Measurements from ENCODE around the gene PFKP.
"Not testable (repeated sequence)": the region's sequence is repeated elsewhere in the genome, so short reads cannot be mapped to it uniquely, and the experiment has no call there.

Gene PFKP

DNA sequence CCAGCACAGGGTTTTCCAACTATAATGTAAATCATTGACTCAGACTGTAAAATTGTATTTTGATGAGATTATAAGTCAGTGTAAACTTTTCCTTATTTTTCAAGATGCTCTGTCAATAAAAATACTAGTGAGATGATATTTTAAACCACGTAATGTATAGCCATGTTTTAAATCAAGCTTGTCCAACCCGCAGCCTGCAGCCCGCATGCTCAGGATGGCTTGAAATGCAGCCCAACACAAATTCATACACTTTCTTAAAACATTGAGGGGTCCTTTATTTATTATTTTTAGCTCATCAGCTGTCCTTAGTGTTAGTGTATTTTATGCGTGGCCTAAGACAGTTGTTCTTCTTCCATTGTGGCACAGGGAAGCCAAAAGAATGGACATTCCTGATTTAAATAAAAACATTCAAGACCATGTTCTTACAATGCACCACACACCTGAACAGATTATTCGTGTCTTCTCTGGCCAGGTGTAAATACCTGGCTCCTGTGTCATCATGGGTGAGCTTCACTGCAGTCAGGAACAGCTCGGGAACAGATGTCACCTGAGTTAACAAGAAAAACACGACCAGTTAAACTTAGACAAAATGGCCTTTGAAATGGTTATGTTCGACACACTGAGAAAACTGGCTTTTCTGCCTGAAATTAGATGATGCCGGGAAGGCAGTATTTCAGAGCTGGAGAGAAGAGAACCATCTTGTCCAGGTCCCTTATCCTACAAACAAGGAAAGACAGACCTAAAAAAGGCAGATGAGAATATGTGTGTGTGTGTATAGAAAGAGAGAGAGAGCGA is 99.3 kb downstream of the PFKP start:
- no peak for DNase-seq

DNA sequence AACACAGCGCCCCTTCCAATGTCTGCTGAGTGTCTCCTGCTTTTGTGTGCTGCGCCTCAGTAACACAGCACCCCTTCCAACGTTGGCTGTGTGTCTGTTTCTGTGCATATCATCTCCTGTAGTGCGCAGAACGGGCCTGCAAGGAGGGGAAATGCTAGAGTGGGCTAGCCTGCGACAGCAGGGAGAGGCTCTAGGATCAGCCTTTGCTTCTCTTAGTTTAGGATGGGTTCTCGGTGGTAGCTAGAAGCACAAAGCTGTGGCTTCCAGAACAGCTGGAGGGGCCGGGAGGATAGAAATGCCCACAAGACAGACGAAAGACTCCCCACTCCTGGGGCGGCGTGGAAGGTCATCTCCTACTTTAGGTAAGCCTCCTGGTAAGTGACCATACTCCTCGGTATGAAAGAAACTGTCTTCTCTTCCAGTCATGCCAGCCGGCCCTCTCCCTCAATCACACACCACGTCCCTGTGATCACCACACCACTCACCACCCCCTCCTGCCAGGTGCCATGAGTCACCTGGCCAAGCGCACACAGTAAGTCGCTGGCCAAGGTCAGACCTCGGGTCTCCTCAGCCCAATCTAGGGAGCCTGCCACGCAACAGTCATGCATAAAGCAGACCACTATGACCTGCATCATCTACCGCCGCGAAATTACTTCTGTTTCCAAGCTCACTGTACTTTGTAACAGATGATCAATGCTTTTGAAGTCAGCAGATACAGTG is 100.4 kb downstream of the PFKP start:
- no peak for DNase-seq

DNA sequence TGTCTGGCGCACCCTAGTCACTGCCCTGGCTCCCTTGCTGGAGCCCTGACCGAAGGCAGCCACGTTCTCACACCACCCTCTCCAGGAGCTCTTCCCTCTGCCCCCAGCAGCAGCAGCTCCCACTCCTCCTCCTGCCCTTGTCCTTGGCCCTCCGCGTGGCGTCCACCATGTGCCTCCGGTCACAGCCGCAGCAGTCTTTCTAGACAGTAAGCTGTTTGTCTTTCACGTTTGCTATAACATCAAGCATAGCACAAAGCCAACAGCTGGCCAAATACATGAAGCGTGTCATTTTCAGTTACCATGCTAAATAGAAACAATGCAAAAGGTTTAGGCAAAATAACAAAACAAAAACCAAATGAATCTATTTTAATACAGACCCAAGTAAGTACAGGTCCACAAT is 101.9 kb downstream of the PFKP start:
- DNase-seq: no peak

DNA sequence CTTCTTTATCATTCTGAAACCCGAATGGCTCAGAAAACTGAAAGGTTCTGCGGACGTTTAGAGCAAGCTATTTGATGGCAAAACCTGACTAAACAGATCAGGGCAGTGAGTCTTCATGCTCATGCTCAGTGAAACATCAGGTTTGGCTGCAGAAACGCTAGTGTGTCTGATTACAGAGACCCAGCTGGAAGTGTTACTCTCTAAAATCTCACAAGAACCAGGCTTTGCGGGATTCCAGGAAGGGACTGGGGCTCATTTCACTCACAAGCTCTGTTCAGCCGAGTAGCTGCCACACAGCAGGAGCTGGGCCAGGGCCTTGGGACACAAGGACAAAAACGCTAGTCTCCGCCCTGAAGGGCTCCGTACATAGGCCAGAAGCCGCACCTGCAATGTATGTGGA is 102.3 kb downstream of the PFKP start:
- no peak for DNase-seq

DNA sequence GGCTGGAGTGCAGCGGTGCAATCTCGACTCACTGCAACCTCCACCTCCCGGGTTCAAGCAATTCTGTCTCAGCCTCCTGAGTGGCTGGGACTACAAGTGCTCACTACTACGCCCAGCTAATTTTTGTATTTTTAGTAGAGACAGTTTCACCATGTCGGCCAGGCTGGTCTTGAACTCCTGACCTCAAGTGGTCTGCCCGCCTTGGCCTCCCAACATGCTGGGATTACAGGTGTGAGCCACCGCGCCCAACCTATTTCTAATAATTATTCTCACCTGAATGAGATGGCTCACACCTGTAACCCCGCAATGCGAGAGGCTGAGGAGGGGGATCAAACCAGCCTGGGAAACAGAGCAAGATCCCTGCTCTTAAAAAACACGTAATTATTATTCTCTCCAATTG is 104.1 kb downstream of the PFKP start:
- not testable (repeated sequence) for DNase-seq

DNA sequence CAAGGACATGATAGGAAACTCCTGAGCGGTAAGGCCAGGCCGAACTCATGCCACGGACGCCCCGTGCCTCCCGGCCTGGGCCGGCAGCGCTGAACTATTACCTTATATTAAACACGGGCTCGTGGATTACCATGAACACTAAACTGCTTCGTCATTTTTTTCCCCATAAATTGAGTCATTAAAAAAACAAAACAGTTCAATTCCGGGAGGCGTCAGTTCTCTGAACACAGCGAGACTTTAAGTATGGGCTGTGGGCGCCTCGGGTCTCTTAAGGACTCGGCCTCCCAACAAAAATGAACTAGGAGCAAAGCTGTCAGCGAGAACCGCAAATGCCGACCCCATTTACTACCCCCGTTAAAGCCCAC is 104.7 kb downstream of the PFKP start:
- DNase-seq: peak; percentile 41

DNA sequence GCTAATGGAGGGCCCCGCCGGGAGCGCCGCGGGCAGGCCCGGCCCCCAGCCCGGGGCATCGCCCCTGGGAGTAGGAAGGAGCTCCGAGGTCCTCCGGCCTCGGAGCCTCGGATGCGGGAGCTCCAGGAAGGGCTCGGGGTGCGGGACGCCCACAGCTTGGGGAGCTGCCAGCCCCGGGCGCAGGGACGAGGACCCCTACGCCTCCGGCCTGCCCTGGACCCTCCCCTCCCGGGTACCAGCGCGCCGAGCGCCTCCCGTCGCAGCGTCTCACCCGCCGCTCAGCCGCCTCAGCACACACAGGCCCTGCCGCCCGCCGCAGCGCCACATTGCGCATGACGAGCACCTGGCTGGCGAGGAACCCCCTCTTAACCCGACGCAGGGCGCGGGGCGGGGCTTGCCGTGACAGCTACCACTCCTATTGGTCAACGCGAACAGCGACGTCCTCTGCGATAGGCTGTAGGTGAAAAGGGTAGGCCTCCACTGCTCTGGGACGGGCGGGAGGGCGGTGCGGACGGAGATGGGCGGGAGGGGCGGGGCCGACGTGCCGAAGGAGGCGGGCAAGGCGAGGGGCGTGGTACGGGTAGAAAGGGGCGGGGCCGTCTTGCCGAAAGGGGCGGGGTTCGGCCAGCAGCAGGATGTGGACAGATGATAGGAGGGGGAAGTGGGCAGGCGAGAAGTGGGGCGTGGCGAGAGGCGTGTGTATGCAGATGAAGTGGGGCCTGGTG is 105.3 kb downstream of the PFKP start, which contains the start of gene PITRM1:
Gene PITRM1, minus strand, starts transcription at position 337 of the 725 bp plus-strand sequence. Its CDS starts 10 bp downstream, at position 327.
- DNase-seq: peak; percentile 98

DNA sequence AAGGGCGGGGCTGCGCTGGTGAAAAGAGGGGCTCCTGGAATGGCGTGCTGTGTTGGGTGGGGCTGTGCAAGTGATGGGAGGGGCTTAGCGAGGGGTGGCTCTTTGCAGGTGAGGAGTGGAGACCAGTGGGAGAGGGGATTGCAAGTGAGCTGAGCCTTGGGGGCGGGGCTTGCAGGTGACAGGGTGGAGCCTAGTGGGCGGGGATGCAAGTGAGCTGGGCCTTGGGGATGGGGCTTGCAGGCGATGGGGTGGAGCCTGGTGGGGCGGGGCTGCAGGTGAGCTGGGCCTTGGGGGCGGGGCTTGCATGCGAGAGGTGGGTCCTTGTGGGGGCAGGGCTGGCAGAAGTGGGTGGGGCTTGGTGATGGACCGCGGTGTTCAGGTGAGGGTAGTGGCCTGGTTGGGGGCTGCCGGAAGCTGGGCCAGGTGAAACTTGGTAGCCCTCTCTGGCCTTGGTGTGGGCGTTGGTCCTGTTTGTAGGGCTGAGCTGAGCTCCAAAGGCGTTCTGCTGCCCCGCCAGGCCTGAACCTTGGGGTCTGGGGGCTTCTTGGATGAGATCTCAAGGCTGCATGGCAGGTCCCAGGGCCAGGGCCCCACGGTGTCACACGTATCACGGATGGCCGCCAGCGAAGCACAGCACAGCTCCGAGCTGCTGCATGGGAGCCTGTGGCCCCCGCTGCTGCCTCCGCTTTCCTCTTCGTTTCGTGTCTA is 106.0 kb downstream of the PFKP start:
- DNase-seq: no peak

DNA sequence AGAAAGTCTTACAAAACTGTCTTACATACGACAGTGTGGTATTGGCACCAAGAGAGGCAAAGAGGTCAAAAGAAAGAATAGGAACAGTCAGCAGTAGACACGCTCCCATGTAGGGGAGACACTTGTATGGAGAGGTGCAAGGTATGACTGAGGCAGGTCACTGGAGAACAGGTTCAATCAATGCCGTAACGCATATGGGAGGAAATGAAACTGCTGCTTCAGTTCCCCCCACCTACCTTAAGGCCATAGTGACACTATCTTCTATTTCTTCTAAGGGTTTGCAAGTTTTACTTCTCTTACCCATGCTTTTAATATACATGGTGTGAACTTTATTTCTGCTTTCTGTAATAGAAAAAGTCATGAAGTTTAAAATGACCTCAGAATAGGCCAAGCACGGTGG is 110.7 kb downstream of the PFKP start:
- DNase-seq: no peak

DNA sequence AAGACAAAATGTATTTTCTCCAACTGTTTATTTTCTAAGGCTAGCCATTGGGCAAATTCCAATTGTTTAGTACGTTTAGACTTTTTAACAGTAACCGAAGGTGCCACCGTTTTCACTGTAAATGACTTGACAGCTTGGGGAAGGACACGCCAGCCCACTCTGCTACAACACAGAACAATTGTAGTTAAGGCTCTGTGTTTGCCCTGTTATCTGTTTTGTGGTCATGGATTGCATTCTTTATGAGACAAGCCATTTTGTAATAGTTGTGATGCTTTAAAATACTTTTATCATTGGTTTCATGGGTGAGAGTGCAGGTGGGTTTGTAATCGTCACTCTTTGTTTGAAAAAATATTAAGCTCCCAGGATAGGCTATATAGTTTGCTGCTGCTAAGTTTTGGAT is 111.8 kb downstream of the PFKP start:
- no peak for DNase-seq

DNA sequence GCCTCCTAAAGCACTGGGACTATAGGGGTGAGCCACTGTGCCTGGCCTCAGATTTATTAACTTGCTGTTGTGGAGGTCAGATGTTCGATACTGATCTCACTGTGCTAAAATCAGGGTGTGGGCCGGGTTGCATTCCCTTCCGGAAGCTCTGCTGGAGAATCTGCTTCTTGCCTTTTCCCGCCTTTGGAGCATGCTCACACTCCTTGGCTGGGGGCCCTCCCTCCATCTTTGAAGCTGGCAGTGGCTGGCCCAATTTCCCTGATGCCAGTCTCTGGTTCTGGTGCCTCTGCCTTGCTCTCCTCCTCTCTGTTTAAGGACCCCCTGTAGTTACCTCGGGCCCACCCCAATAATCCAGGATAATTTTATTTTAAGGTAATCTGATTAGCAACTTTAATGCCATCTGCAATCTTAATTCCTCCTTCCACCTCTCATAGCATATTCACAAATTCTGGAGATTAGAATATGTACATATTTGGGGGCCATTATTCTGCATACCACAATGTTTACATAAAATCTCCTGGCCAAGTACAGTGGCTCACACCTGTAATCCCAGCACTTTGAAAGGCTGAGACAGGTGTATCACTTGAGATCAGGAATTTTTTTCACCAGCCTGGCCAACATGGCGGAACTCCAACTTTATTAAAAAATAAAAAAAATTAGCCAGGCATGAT is 113.1 kb downstream of the PFKP start:
- no peak for DNase-seq

DNA sequence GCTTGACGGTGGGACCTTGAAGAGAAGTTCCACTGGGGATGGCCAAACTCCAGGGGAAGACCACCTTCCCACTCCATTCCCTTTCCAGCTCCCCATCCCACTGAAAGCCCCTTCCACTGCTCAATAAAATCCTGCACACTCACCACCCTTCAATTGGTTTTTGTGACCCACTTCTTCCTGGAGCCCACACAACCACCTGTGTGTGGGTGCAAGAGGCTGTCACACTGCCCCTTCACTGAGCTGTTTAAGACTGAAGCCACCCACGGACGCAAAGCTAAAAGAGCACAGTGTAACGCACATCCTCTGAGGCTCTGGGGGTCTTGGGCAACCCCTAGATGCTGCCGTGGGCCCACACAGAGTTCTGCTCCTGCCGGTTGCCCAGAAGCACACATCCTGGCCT is 118.0 kb downstream of the PFKP start:
- DNase-seq: no peak

DNA sequence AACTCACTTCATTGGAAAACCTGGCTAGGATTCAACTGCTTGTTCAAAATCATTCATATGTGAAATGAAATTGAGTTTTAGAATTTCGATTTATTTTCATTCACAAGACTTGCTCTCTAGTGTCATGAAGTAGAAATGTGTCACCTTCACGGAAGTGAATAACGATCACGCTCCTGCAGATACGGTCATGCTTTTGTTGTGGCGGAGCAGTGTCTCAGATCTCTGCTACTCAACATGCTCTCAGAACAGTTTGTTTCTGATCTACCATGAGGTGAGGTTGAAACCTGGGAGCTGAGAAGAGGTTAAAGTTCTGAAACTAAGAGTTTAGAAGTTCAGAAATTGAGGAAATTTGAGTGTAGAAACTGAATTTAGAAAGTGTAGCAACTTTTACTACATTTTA is 119.0 kb downstream of the PFKP start:
- DNase-seq: no peak
